ENCODE measurements around the gene CACHD1. TPM values are rescaled to one million over a fixed set of nuclear protein-coding genes. Genes with fewer than 3 reads are reported as not detected.
A peak's percentile ranks its signal among the peaks of the same experiment; 100 is the strongest.

The CACHD1 gene
- total RNA-seq, 1 experiment from 2014 or later: 3.9 TPM

- ChIA-PET POLR2A (no interaction called here), CTCF (interaction anchor here (0.6 to 3.9 kb wide), 2 partner anchors 20 to 72 kb away, joined by 3 to 14 read pairs; no protein-coding TSS in a partner anchor)
- Mint-ChIP-seq H3K9me3 (ENCODE audit: unreplicated experiment) (no peaks in the 10 kb centered on the region), H3K27me3 (ENCODE audit: insufficient read depth, unreplicated experiment) (no peaks in the 10 kb centered on the region), H3K4me3 (ENCODE audit: unreplicated experiment) (no peak overlapping the region), H3K4me1 (ENCODE audit: insufficient read depth, unreplicated experiment) (no peaks in the 10 kb centered on the region), H3K36me3 (ENCODE audit: insufficient read depth, unreplicated experiment) (no peaks in the 10 kb centered on the region), H3K27ac (ENCODE audit: low read depth, unreplicated experiment) (no peak overlapping the region)
- no peak for DNase-seq (ENCODE audit: unreplicated experiment)
- intact Hi-C loops (cut with micrococcal nuclease): no loop called here
- no peak for TF ChIP-seq CTCF (IDR thresholded peaks at IDR 0.05; ENCODE audit: unreplicated experiment)
- no TSS peak for BruUV-seq (replicated peaks)
Observed at GRCh38 chr1:64655861-64656260, 185.9 kb downstream of the CACHD1 start.

- TF ChIP-seq CTCF (IDR thresholded peaks at IDR 0.05; ENCODE audit: unreplicated experiment): no peak
- Mint-ChIP-seq H3K4me1 (ENCODE audit: insufficient read depth, unreplicated experiment) (no peaks in the 10 kb centered on the region), H3K27me3 (ENCODE audit: insufficient read depth, unreplicated experiment) (no peaks in the 10 kb centered on the region), H3K27ac (ENCODE audit: low read depth, unreplicated experiment) (no peak overlapping the region), H3K4me3 (ENCODE audit: unreplicated experiment) (no peak overlapping the region), H3K9me3 (ENCODE audit: unreplicated experiment) (no peaks in the 10 kb centered on the region), H3K36me3 (ENCODE audit: insufficient read depth, unreplicated experiment) (no peaks in the 10 kb centered on the region)
- BruUV-seq (replicated peaks): no TSS peak
- ChIA-PET POLR2A (no interaction called here), CTCF (interaction anchor here (0.6 to 3.9 kb wide), 5 partner anchors 12 to 391 kb away, joined by 3 to 14 read pairs (median 4); no protein-coding TSS in a partner anchor)
- no peak for DNase-seq (ENCODE audit: unreplicated experiment)
- intact Hi-C loops (cut with micrococcal nuclease): no loop called here
Observed at GRCh38 chr1:64659478-64660138, 189.7 kb downstream of the CACHD1 start.

GRCh38 chr1:64663668-64664067, 193.7 kb downstream of the CACHD1 start:
- peak; percentile 14 for TF ChIP-seq CTCF (IDR thresholded peaks at IDR 0.05; ENCODE audit: unreplicated experiment)
- Mint-ChIP-seq H3K9me3 (ENCODE audit: unreplicated experiment) (no peaks in the 10 kb centered on the region), H3K4me3 (ENCODE audit: unreplicated experiment) (no peak overlapping the region), H3K27me3 (ENCODE audit: insufficient read depth, unreplicated experiment) (no peaks in the 10 kb centered on the region), H3K27ac (ENCODE audit: low read depth, unreplicated experiment) (no peak overlapping the region), H3K36me3 (ENCODE audit: insufficient read depth, unreplicated experiment) (no peaks in the 10 kb centered on the region), H3K4me1 (ENCODE audit: insufficient read depth, unreplicated experiment) (no peaks in the 10 kb centered on the region)
- DNase-seq (ENCODE audit: unreplicated experiment): peak; percentile 14
- intact Hi-C loops (cut with micrococcal nuclease): no loop called here
- BruUV-seq (replicated peaks): no TSS peak
- CTCF ChIA-PET: interaction anchor here (0.5 to 1.4 kb wide), 3 partner anchors 11 to 1087 kb away, joined by 3 to 7 read pairs (median 5); no protein-coding TSS in a partner anchor
- POLR2A ChIA-PET: no interaction called here

- ChIA-PET CTCF (interaction anchor here (0.7 to 2.9 kb wide), 5 partner anchors 11 to 68 kb away, joined by 3 to 17 read pairs (median 5); no protein-coding TSS in a partner anchor), POLR2A (interaction anchor here (0.5 kb wide), 1 partner anchor 232 kb away, joined by 4 read pairs; no protein-coding TSS in a partner anchor)
- BruUV-seq (replicated peaks): no TSS peak
- no peaks in the 10 kb centered on the region for H3K27me3 Mint-ChIP-seq (ENCODE audit: insufficient read depth, unreplicated experiment)
- no peak for DNase-seq (ENCODE audit: unreplicated experiment)
- TF ChIP-seq CTCF (IDR thresholded peaks at IDR 0.05; ENCODE audit: unreplicated experiment): no peak
- no peaks in the 10 kb centered on the region for H3K4me1 Mint-ChIP-seq (ENCODE audit: insufficient read depth, unreplicated experiment)
- intact Hi-C loops (cut with micrococcal nuclease): no loop called here
- no peak overlapping the region for H3K4me3 Mint-ChIP-seq (ENCODE audit: unreplicated experiment)
- H3K9me3 Mint-ChIP-seq (ENCODE audit: unreplicated experiment): no peaks in the 10 kb centered on the region
- H3K27ac Mint-ChIP-seq (ENCODE audit: low read depth, unreplicated experiment): no peak overlapping the region
- no peaks in the 10 kb centered on the region for H3K36me3 Mint-ChIP-seq (ENCODE audit: insufficient read depth, unreplicated experiment)
Observed at GRCh38 chr1:64664299-64664698, 194.4 kb downstream of the CACHD1 start.
